Neuronal stem cell (in vitro differentiated cells): ENCODE data around the gene SUPT3H.

Experiments used
- DNase-seq: peaks from one replicate; pipeline ENCODE4 v3.0.0-alpha.2; 2013; ENCODE audit warnings: low spot score
- H2AFZ ChIP-seq: one replicate; pipeline ENCODE4 v1.6.1; 2013; ENCODE audit warnings: mild to moderate bottlenecking, low read length, inconsistent platforms
- H2AK5ac ChIP-seq: 2 replicates; pipeline ENCODE4 v1.6.1; 2013; ENCODE audit warnings: low read depth, mild to moderate bottlenecking, inconsistent platforms, low read length, moderate library complexity, mixed read lengths
- H2BK120ac ChIP-seq: 2 replicates; pipeline ENCODE4 v1.6.1; 2013; ENCODE audit warnings: low read depth, mild to moderate bottlenecking, inconsistent platforms, low read length, moderate library complexity, mixed read lengths
- H2BK12ac ChIP-seq: one replicate; pipeline ENCODE4 v1.6.1; 2013; ENCODE audit warnings: low read length, inconsistent platforms
- H2BK15ac ChIP-seq: 2 replicates; pipeline ENCODE4 v1.6.1; 2013; ENCODE audit warnings: mild to moderate bottlenecking, low read length, inconsistent platforms, mixed read lengths
- H2BK5ac ChIP-seq: one replicate; pipeline ENCODE4 v1.6.1; 2013; ENCODE audit warnings: inconsistent platforms, mild to moderate bottlenecking, low read length, moderate library complexity
- H3K14ac ChIP-seq: one replicate; pipeline ENCODE4 v1.6.1; 2013; ENCODE audit warnings: low read length, inconsistent platforms
- H3K18ac ChIP-seq: 2 replicates; pipeline ENCODE4 v1.6.1; 2013; ENCODE audit warnings: low read length, inconsistent platforms
- H3K23ac ChIP-seq: 2 replicates; pipeline ENCODE4 v1.6.1; 2013; ENCODE audit warnings: low read depth, mild to moderate bottlenecking, mixed read lengths, low read length, inconsistent platforms; ENCODE audit not compliant: poor library complexity
- H3K27ac ChIP-seq: replicated peaks from 3 replicates; pipeline ENCODE4 v1.5.1; 2013; ENCODE audit warnings: low read length, inconsistent platforms
- H3K27me3 ChIP-seq, 3 experiments: 2 replicates each; pipeline ENCODE4 v1.6.1; 2013; ENCODE audit warnings: low read length in 3 of 3, mild to moderate bottlenecking in 2 of 3, inconsistent platforms in 1 of 3, low read depth in 1 of 3, mixed read lengths in 1 of 3, moderate library complexity in 1 of 3; ENCODE audit not compliant: control insufficient read depth in 3 of 3, insufficient read depth in 3 of 3
- H3K36me3 ChIP-seq, 2 donors: replicated peaks in 1 of 2; 2 replicates each; pipeline ENCODE4 v1.6.1; 2013; ENCODE audit warnings: low read length in 2 of 2; ENCODE audit not compliant: control insufficient read depth in 2 of 2, insufficient read depth in 2 of 2
- H3K4ac ChIP-seq: 2 replicates; pipeline ENCODE4 v1.6.1; 2013; ENCODE audit warnings: inconsistent platforms, mild to moderate bottlenecking, low read length, moderate library complexity
- H3K4me1 ChIP-seq, 2 donors: 1 replicate in 1 of 2; 2 replicates in 1 of 2; pipeline ENCODE4 v1.6.1; 2013; ENCODE audit warnings: low read length in 2 of 2, low read depth in 1 of 2; ENCODE audit not compliant: control insufficient read depth in 2 of 2, insufficient read depth in 1 of 2
- H3K4me2 ChIP-seq: one replicate; pipeline ENCODE4 v1.6.1; 2013; ENCODE audit warnings: mild to moderate bottlenecking, low read length, inconsistent platforms; ENCODE audit not compliant: insufficient read depth, poor library complexity, severe bottlenecking
- H3K4me3 ChIP-seq, 2 donors: 2 replicates each; pipeline ENCODE4 v1.5.1; 2013; ENCODE audit warnings: low read length in 2 of 2, mild to moderate bottlenecking in 2 of 2, inconsistent platforms in 1 of 2, moderate library complexity in 1 of 2
- H3K79me1 ChIP-seq: one replicate; pipeline ENCODE4 v1.6.1; 2013; ENCODE audit warnings: low read depth, mild to moderate bottlenecking, inconsistent platforms, low read length, moderate library complexity
- H3K9ac ChIP-seq: one replicate; pipeline ENCODE4 v1.6.1; 2013; ENCODE audit warnings: mild to moderate bottlenecking, low read depth, low read length, inconsistent platforms; ENCODE audit not compliant: poor library complexity
- H3K9me3 ChIP-seq, 2 donors: replicated peaks in 1 of 2; 2 replicates each; pipeline versions ENCODE3 to v1.6.1; 2013; ENCODE audit warnings: low read length in 2 of 2, mild to moderate bottlenecking in 2 of 2, inconsistent platforms in 1 of 2, low read depth in 1 of 2, mixed read lengths in 1 of 2, moderate library complexity in 1 of 2; ENCODE audit not compliant: control insufficient read depth in 2 of 2, insufficient read depth in 1 of 2
- H4K8ac ChIP-seq: one replicate; pipeline ENCODE4 v1.6.1; 2013; ENCODE audit warnings: low read depth, mild to moderate bottlenecking, inconsistent platforms, low read length, moderate library complexity
- H4K91ac ChIP-seq: one replicate; pipeline ENCODE4 v1.6.1; 2013; ENCODE audit warnings: low read length, low read depth, mild to moderate bottlenecking, inconsistent platforms; ENCODE audit not compliant: poor library complexity
- WGBS, 2 donors: extraction: QIAGEN DNeasy Blood & Tissue Kit; methylation state at CpG; one replicate each; pipeline ENCODE4 v1.1.7; 2013; ENCODE audit warnings: missing lambda C conversion rate in 2 of 2, mixed read lengths in 1 of 2; ENCODE audit not compliant: insufficient read length in 2 of 2, insufficient replicate concordance in 1 of 2; ENCODE audit errors: extremely low coverage in 2 of 2; 5-methylcytosine and 5-hydroxymethylcytosine counted together

SUPT3H gene

DNA sequence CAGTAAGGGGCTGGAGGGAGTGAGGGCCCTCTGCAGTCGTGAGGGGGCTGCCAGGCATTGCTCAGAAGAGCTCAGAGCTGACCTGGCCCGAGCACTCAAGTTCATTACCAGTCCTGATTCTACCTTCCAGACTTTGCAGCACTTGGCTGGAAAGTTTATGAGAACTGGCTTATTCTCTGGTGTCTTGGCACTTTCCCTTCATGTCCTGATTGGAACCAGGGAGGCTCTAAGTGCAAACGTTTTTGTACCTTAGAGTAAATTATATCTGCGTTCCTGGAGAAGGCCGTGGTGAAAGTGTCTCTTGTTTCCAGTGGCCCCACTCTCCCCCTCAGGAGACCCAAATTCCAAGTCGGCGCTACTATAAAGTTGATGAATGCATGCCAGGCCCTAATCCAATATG, 587.9 kb downstream of the SUPT3H start:
- no peak overlapping the region for H3K23ac ChIP-seq
- H2BK5ac ChIP-seq = no peak overlapping the region
- no peaks in the 10 kb centered on the region for H3K27me3 ChIP-seq
- H4K8ac ChIP-seq = no peak overlapping the region
- H3K4me2 ChIP-seq = no peak overlapping the region
- H2BK15ac ChIP-seq = no peak overlapping the region
- H2AFZ ChIP-seq = no peak overlapping the region
- H3K9me3 ChIP-seq = peaks cover 0 to 4% of the 10 kb centered on the region in 2 donors
- H2BK120ac ChIP-seq = no peak overlapping the region
- H4K91ac ChIP-seq = no peak overlapping the region
- no peak overlapping the region for H3K4ac ChIP-seq
- H3K27ac ChIP-seq = no peak overlapping the region
- peaks cover 5 to 9% of the 10 kb centered on the region in 2 donors for H3K4me1 ChIP-seq
- no peak overlapping the region for H2BK12ac ChIP-seq
- no peak overlapping the region for H3K4me3 ChIP-seq
- WGBS, 2 donors = no CpG with 5 or more reads among the region's 7 CpGs
- H3K9ac ChIP-seq = no peak overlapping the region
- H3K18ac ChIP-seq = no peak overlapping the region
- no peaks in the 10 kb centered on the region for H3K36me3 ChIP-seq
- no peak overlapping the region for H3K14ac ChIP-seq
- no peaks in the 10 kb centered on the region for H3K79me1 ChIP-seq
- H2AK5ac ChIP-seq = no peak overlapping the region
- DNase-seq = no peak

DNA sequence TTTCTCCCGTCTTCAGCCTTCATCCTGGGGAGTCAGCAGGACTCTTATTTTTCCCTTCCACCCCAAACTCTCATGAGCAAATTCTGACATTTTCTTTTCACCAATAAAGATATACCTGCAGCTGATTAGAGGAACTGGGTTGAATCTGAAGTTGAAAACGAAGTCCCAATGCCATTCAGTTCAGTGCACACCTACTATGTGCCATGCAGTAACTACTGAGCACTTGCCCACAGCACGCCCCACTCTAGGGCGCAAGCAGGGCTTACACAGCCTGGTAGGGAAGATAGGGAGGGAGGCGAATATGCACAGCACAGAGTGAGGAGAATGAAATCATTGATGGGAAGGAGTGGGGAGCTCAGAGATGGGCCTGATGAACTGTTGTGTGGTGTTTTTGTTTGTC, 588.7 kb downstream of the SUPT3H start:
- Histone ChIP-seq H3K4me3 (no peak overlapping the region), H3K36me3 (no peaks in the 10 kb centered on the region), H3K4me2 (no peak overlapping the region), H3K27me3 (no peaks in the 10 kb centered on the region), H2AFZ (no peak overlapping the region), H3K27ac (no peak overlapping the region), H2AK5ac (no peak overlapping the region), H3K18ac (peak overlapping the region; percentile 20), H3K4ac (no peak overlapping the region), H2BK120ac (no peak overlapping the region), H3K23ac (no peak overlapping the region), H3K9ac (no peak overlapping the region), H4K8ac (no peak overlapping the region), H2BK15ac (no peak overlapping the region), H3K14ac (no peak overlapping the region), H3K9me3 (peaks cover 0 to 12% of the 10 kb centered on the region in 2 donors), H3K4me1 (peaks cover 0 to 5% of the 10 kb centered on the region in 2 donors), H2BK5ac (no peak overlapping the region), H4K91ac (no peak overlapping the region), H2BK12ac (no peak overlapping the region), H3K79me1 (no peaks in the 10 kb centered on the region)
- no CpG with 5 or more reads among the region's 5 CpGs for WGBS, 2 donors
- DNase-seq = no peak

DNA sequence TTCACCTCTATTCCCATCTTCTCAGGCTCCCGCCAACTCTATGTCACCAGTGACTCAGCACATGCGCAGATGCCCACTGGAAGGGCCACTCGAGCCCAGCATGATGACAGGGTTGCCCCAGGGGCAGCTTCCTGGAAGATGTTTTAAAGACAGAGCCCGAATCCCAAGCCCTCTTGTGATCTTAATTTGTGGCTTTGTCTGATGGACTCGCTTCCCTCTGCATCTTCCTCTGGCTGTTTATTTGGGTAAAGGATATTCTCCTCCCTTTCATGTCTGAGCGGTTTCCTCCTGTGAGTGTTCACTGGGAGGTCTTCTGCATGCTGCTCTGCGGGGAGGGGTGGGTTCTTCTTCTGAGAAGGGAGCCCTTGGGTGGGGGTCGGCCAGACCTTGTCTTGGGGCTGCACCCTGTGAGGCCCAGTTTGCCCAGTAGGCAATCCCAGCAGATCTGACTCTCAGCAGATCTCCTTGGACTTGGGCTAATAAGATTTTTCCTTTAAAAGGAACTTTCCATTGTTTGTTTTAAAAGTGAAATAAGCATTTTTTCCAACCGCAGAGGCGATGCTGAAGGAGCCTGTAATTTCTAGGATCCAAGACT, 589.2 kb downstream of the SUPT3H start:
- WGBS, 2 donors = no CpG with 5 or more reads among the region's 10 CpGs

DNA sequence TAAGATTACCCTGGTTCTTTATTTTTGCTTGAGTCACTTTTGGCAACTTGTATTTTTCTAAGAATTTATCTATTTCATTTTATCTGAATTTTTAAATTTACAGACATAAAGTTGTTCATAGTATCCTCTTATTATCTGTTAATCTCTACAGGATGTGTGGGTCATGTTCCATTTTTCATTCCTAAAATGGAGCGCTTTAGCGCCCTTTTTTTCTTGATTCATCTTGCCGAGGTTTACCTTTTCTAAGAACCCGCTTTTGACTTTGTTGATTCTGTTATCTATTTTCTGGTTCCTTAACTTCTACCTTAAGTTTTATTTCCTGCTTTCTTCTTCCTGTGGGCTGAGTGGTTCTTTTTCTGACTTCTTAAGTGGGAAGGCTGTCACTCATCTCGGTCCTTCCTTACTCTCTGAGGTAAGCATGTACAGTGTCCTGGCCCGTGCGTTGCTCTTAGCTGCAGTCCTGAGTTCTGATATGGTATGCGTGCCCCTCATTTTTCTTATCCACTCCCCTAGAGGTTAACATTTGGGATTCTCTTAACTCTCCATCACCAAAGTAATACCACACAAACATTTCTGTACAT, 590.4 kb downstream of the SUPT3H start:
- H2BK15ac ChIP-seq = no peak overlapping the region
- no peak overlapping the region for H2AK5ac ChIP-seq
- H3K4me1 ChIP-seq = no peaks in the 10 kb centered on the region
- peaks cover 0 to 16% of the 10 kb centered on the region in 2 donors for H3K9me3 ChIP-seq
- no peak overlapping the region for H4K8ac ChIP-seq
- DNase-seq = no peak
- H3K27ac ChIP-seq = no peak overlapping the region
- no peak overlapping the region for H3K4ac ChIP-seq
- no peak overlapping the region for H3K9ac ChIP-seq
- no peak overlapping the region for H2BK12ac ChIP-seq
- no peak overlapping the region for H2BK120ac ChIP-seq
- H3K4me3 ChIP-seq = no peak overlapping the region
- no peaks in the 10 kb centered on the region for H3K36me3 ChIP-seq
- H4K91ac ChIP-seq = no peak overlapping the region
- H3K4me2 ChIP-seq = no peak overlapping the region
- no peak overlapping the region for H3K18ac ChIP-seq
- no peak overlapping the region for H3K23ac ChIP-seq
- H2BK5ac ChIP-seq = no peak overlapping the region
- H3K79me1 ChIP-seq = no peaks in the 10 kb centered on the region
- no peaks in the 10 kb centered on the region for H3K27me3 ChIP-seq
- no peak overlapping the region for H2AFZ ChIP-seq
- WGBS, 2 donors = no CpG with 5 or more reads among the region's 8 CpGs
- no peak overlapping the region for H3K14ac ChIP-seq

More for the DNA sequence above, 589.2 kb downstream of the SUPT3H start:
- Histone ChIP-seq H3K4me1 (no peaks in the 10 kb centered on the region), H3K4me2 (no peak overlapping the region), H2AFZ (no peak overlapping the region), H3K4me3 (no peak overlapping the region), H2BK15ac (peak overlapping the region; percentile 14), H2AK5ac (no peak overlapping the region), H3K36me3 (no peaks in the 10 kb centered on the region), H3K4ac (no peak overlapping the region), H3K9me3 (peaks cover 0 to 16% of the 10 kb centered on the region in 2 donors), H2BK12ac (no peak overlapping the region), H3K79me1 (no peaks in the 10 kb centered on the region), H3K9ac (no peak overlapping the region), H3K14ac (no peak overlapping the region), H4K8ac (no peak overlapping the region), H3K27ac (no peak overlapping the region), H2BK120ac (no peak overlapping the region), H3K23ac (no peak overlapping the region), H4K91ac (no peak overlapping the region), H3K18ac (no peak overlapping the region), H2BK5ac (no peak overlapping the region), H3K27me3 (no peaks in the 10 kb centered on the region)
- no peak for DNase-seq
